SH-SY5Y (cell line): Measurements from ENCODE around the gene COL19A1.

Experiments used
- GATA2 ChIP-seq: IDR thresholded peaks from 2 replicates; pipeline ENCODE4 v1.6.1; 2011; ENCODE audit warnings: mild to moderate bottlenecking, low read depth, low read length
- GATA3 ChIP-seq: IDR thresholded peaks from 2 replicates; pipeline ENCODE4 v1.6.1; 2011; ENCODE audit warnings: low read depth, mild to moderate bottlenecking, low read length, moderate library complexity

DNA sequence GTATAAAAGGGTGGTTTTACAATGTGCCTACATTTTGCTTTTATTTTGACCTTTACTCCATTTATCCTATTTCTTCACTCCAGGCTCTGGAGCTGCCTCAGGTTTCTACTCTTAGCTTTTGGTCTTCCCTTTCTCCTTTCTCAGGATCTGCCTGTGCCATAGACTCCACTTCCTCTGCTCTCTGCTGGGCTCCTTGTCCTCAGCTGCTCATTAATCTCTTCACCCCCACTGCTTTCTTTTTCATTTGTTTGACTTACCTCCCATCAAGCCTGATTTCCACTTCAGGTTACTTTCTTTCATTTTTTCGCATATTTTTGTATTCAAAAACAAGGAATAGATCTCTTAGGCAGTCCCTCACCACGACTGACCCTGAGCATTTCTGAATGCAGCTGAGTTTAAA lies 106.8 kb downstream of the COL19A1 start:
- TF ChIP-seq GATA2 (no peak), GATA3 (no peak)
